ENCODE results near the gene RDH12.

GRCh38 chr14:67683842-67684241 lies 17.8 kb upstream of the RDH12 start:
- TF ChIP-seq POLR2A (IDR thresholded peaks at IDR 0.05) (no peak), CTCF (IDR thresholded peaks at IDR 0.05) (no peak)

Data from breast epithelium (tissue), 3 donors.